Measurements from ENCODE around the gene MAPK8IP2.

The MAPK8IP2 gene

DNA sequence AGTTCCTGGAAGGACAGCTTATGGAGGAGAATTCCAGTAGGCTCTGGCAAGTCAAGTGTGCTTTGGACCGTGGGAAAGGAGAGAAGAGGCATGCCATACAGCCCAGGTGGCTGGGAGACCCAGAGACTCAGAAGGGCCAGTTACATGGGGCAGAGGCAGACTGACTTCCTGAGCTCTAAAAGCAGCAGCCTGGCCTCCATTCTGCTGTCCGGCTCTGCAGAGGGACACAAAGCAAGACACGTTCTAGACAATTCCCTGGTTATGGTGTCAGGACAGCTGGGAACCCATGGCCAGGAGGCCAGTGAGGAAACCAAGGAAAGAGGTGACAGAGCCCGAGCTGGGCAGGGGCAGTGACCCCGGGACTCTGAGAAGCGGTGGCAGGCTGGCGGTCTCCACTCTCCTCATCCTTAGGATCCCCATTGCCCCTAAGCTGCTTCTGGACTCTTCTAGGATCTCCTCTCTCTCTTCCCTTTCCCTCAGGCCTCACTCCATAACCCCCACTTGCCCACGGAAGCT lies 25.1 kb upstream of the MAPK8IP2 start:
- Histone ChIP-seq H3K27me3 (ENCODE audit: control insufficient read depth, insufficient read depth, low read length) (no peaks in the 10 kb centered on the region), H3K4me2 (ENCODE audit: low read length) (no peak overlapping the region), H2AFZ (no peak overlapping the region), H3K9me3 (ENCODE audit: control insufficient read depth, low read length) (no peaks in the 10 kb centered on the region), H3K4me1 (peaks cover 4% of the 10 kb centered on the region), H3K4me3 (ENCODE audit: low read depth, low read length) (no peak overlapping the region), H3K27ac (no peak overlapping the region), H3K36me3 (ENCODE audit: control insufficient read depth, insufficient read depth, low read length) (no peaks in the 10 kb centered on the region), H3K9ac (no peak overlapping the region), H3K79me2 (no peaks in the 10 kb centered on the region)
- TF ChIP-seq, protein P1, sequence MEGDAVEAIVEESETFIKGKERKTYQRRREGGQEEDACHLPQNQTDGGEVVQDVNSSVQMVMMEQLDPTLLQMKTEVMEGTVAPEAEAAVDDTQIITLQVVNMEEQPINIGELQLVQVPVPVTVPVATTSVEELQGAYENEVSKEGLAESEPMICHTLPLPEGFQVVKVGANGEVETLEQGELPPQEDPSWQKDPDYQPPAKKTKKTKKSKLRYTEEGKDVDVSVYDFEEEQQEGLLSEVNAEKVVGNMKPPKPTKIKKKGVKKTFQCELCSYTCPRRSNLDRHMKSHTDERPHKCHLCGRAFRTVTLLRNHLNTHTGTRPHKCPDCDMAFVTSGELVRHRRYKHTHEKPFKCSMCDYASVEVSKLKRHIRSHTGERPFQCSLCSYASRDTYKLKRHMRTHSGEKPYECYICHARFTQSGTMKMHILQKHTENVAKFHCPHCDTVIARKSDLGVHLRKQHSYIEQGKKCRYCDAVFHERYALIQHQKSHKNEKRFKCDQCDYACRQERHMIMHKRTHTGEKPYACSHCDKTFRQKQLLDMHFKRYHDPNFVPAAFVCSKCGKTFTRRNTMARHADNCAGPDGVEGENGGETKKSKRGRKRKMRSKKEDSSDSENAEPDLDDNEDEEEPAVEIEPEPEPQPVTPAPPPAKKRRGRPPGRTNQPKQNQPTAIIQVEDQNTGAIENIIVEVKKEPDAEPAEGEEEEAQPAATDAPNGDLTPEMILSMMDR (IDR thresholded peaks at IDR 0.05): no peak

DNA sequence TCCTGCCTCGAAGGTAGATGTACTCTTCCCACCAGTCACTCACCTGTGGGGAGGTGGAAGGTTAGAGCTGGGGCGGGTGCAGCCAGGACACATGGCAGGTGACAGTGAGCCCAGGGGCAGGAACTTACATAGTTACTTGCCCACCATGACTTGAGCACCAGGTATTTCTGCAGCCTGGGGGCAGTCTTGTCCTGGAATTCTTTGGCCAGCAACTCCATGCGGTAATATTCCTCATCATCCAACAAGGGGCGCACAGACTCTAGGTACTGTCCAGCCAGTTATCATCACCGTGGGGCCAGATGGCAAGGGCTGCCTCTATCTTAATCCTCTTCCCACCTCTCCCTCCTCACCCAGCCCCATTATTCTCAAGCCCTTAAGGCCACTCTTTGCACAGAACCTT lies 24.5 kb upstream of the MAPK8IP2 start:
- Histone ChIP-seq H3K4me2 (ENCODE audit: low read length) (no peak overlapping the region), H3K9ac (no peak overlapping the region), H2AFZ (no peak overlapping the region), H3K4me3 (ENCODE audit: low read depth, low read length) (no peak overlapping the region), H3K4me1 (no peaks in the 10 kb centered on the region), H3K36me3 (ENCODE audit: control insufficient read depth, insufficient read depth, low read length) (no peaks in the 10 kb centered on the region), H3K79me2 (no peaks in the 10 kb centered on the region), H3K9me3 (ENCODE audit: control insufficient read depth, low read length) (no peaks in the 10 kb centered on the region), H3K27me3 (ENCODE audit: control insufficient read depth, insufficient read depth, low read length) (no peaks in the 10 kb centered on the region), H3K27ac (no peak overlapping the region)
- TF ChIP-seq, protein P1 (IDR thresholded peaks at IDR 0.05): peak; percentile 50

DNA sequence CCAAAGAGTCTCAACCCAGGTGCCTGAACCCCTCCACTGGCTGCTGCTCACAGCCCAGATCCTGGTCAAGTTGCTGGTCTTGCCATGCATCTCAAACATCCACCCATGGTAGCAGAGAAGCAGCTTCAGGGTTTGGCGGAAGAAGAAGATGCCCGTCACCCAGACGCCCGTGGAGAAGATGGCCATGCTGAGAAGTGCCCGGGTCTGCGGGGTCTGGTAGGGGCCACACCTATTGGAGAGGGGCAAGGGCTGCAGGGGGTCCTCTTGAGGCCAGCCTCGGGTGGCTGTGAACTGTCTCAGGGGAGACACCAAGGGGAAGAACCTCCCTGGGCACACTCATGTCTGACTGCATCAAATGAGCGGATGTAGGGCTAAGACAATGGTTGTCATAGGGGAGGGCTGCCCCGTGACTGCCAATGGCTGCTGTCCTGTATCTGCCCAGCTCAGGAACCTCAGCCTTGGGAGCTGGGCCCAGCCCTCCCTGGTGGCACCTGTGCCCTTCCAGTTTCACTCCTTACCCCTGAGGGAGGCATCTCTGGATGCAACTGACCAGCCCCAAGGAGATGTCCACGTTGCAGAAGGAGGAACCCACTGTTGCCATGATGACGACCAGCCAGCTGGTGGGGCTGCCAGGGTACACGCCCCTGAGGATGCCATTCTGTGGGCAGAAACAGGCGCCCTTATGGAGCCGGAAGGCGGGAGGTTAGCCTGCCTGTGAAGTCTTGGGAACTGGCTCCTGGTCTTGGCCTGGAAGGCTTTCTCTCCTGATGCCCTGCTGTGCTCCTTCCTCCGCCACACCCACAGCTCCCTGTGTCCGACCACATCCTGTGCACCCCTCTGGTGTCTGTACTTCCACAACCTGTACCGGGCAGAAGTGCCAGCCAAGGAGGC lies 23.5 kb upstream of the MAPK8IP2 start:
- Histone ChIP-seq H3K4me3 (ENCODE audit: low read depth, low read length) (no peak overlapping the region), H3K27me3 (ENCODE audit: control insufficient read depth, insufficient read depth, low read length) (no peaks in the 10 kb centered on the region), H3K79me2 (no peaks in the 10 kb centered on the region), H3K4me1 (no peaks in the 10 kb centered on the region), H3K4me2 (ENCODE audit: low read length) (no peak overlapping the region), H3K9me3 (ENCODE audit: control insufficient read depth, low read length) (no peaks in the 10 kb centered on the region), H3K36me3 (ENCODE audit: control insufficient read depth, insufficient read depth, low read length) (no peaks in the 10 kb centered on the region), H3K9ac (no peak overlapping the region), H2AFZ (no peak overlapping the region), H3K27ac (peak overlapping the region; percentile 88)
- TF ChIP-seq, protein P1 (IDR thresholded peaks at IDR 0.05): no peak

DNA sequence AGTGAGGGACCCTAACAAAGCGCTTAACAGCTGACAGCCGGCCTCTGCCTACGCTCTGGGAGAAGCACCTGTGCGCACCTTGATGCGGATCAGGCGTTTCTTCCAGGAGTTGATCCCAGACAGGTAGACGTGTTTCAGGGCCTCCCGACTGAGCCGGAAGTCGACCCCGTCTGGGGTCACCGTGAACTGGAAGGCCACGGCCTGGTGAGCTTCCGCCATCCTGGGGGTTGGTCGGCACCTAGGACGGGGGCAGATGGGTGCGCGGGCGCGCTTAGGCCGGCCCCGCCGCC lies 23.0 kb upstream of the MAPK8IP2 start:
- Histone ChIP-seq H3K79me2 (no peaks in the 10 kb centered on the region), H3K9me3 (ENCODE audit: control insufficient read depth, low read length) (no peaks in the 10 kb centered on the region), H3K4me3 (ENCODE audit: low read depth, low read length) (no peak overlapping the region), H3K4me2 (ENCODE audit: low read length) (no peak overlapping the region), H2AFZ (no peak overlapping the region), H3K9ac (no peak overlapping the region), H3K4me1 (no peaks in the 10 kb centered on the region), H3K27ac (peak overlapping the region; percentile 88), H3K36me3 (ENCODE audit: control insufficient read depth, insufficient read depth, low read length) (no peaks in the 10 kb centered on the region), H3K27me3 (ENCODE audit: control insufficient read depth, insufficient read depth, low read length) (no peaks in the 10 kb centered on the region)
- TF ChIP-seq, protein P1 (IDR thresholded peaks at IDR 0.05): no peak

All from parathyroid adenoma (tissue), 2 donors.